Measurements from ENCODE around the gene CAMLG.
"Not testable (repeated sequence)": the region's sequence is repeated elsewhere in the genome, so short reads cannot be mapped to it uniquely, and the experiment has no call there.

CAMLG gene

GRCh38 chr5:134738133-134738962, at the start of gene CAMLG:
Gene CAMLG (plus strand): TSS chr5:134738548. CDS start chr5:134738621, 73 bp downstream.
- peak; percentile 99 for DNase-seq

GRCh38 chr5:134690144-134690543, 48.2 kb upstream of the CAMLG start:
- DNase-seq: not testable (repeated sequence)

GRCh38 chr5:134692722-134693121, 45.6 kb upstream of the CAMLG start:
- DNase-seq: no peak

- no peak for DNase-seq
Measured at GRCh38 chr5:134708301-134708700, 30.0 kb upstream of the CAMLG start.

DNA sequence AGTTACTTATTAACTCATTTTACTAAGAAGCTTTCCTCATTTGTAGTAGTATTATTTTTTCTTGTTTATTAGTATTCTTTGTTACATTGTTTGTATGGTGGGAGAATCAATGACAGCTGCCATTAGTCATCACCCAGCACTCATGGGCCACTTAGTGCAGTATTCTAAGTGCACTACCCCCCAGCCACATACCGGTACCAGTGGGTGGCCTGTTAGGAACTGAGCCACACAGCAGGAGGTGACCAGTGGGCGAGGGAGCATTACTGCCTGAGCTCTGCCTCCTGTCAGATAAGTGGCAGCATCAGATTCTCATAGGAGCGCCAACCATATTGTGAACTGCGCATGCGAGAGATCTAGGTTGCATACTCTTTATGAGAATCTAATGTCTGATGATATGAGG, 24.2 kb upstream of the CAMLG start:
- no peak for DNase-seq

GRCh38 chr5:134714541-134714940, 23.8 kb upstream of the CAMLG start:
- no peak for DNase-seq

DNA sequence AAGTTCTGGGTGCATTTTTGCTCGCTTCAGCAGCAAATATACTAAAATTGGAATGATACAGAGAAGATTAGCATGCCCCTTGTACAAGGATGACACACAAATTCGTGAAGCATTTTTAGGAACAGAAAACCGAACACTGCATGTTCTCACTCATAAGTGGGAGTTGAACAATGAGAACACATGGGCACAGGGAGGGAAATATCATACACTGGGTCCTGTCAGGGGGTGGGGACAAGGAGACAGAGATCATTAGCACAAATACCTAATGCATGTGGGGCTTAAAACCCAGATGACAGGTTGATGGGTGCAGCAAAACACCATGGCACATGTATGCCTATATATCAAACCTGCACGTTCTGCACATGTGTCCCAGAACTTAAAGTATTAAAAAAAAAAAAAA, 22.9 kb upstream of the CAMLG start:
- DNase-seq: not testable (repeated sequence)

GRCh38 chr5:134724872-134725271, 13.5 kb upstream of the CAMLG start:
- DNase-seq: no peak

DNA sequence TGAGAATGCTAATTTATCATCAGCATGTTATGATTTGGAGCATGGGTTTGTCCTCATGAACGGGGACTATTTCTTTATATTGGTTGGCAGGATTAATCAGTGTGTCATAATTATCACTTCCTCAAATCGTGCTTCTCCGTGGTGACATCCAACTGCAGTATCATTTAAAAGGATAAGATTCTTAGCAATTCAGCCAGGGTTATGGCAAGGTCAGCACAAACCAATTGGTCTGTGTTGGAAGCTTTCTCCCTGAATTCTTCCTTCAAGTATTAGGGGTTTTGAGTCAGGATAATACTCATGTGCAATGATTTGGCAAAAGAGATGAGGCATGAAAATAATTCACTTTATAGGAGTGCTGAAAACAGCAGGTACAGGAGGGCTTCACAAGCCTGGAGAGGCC, 5.5 kb upstream of the CAMLG start:
- no peak for DNase-seq

GRCh38 chr5:134735243-134735642, 3.1 kb upstream of the CAMLG start:
- no peak for DNase-seq

GRCh38 chr5:134736173-134736812, 2.1 kb upstream of the CAMLG start:
- DNase-seq: no peak

GRCh38 chr5:134738963-134739661, 764 bp downstream of the CAMLG start:
- peak; percentile 50 for DNase-seq

GRCh38 chr5:134741052-134741451, 2.7 kb downstream of the CAMLG start:
- no peak for DNase-seq

DNA sequence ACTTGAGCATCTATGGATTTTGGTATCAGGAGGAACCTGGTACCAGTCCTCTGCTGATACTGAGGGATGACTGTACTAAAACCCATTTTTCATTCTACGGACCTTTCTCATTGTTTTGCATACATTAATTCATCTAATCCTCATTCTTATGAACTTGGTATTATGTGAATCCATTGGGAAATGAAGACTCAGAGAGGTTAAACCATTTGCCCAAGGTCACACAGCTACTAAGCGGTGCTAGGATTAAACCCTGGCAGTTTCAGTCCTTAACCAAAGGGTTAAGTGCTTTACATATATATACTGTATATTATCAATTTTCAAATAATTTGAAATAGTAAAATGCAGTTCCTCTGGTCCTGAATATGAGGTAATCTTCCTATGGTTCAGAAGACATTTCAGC, 3.8 kb downstream of the CAMLG start:
- no peak for DNase-seq

DNA sequence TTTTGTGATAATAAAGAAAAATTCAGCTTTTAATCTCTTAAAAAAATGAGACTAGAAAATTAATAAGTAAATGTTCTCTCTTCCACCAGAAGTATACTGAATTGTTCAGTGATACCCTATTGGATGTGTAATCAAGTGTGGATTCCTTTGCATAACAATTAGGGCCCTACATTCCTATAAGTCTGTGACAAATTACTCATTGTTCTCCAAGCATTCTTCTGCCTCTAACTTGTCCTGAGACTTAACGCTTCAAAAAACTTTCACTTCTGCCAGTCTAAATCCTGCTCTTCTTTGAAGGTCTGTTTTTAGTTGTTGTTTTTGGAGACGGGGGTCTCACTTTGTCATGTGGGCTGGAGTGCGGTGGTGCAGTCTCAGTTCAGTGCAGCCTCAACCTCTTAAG, 11.1 kb downstream of the CAMLG start:
- DNase-seq: no peak

- no peak for DNase-seq
Measured at GRCh38 chr5:134758176-134758503, 19.8 kb downstream of the CAMLG start.

DNA sequence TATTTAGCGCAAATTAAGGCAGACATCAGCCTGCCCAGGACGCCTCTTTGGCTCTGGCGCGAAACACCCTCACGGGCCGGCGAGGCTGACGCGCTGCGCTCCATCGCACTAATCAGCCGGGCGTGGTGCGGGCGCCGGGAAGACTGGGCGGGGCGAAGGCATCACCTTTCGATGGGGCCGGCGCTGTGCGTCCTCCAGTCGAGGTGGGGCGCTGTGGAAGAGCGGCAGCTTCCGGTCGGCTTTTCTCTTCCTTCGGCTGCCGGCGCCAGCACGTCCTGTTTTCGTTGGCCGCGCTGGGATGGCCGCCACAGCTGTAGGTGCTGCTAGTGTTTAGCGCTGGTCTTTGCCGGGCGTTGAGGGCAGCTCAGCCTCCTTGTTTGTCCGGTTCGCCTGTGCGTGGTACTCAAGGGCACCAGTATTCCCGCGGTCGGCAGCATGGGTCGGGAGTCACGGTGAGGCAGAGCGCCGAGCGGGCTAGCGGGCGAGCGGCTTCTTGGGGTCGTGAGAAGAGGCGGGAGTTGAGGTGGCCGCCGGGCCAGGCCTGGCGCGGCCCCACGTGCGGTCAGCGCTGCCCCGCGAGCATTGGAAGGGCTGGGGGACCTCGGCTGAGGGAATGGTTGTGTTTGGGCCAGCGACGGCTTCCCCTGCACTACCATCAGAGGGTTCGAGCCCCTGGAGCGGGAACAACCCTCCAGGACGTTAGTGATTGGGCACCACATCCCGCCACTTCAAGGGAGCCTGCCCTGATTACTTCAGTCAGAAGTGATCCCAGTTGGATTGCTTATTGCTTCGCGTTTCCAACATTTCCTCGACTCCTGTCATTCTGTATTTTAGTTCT, 20.4 kb downstream of the CAMLG start, which contains the start of gene DDX46:
DDX46 (plus strand) TSS at position 276 of the 838 bp plus-strand sequence; CDS start at position 436, 160 bp downstream.
- DNase-seq: peak; percentile 97

DNA sequence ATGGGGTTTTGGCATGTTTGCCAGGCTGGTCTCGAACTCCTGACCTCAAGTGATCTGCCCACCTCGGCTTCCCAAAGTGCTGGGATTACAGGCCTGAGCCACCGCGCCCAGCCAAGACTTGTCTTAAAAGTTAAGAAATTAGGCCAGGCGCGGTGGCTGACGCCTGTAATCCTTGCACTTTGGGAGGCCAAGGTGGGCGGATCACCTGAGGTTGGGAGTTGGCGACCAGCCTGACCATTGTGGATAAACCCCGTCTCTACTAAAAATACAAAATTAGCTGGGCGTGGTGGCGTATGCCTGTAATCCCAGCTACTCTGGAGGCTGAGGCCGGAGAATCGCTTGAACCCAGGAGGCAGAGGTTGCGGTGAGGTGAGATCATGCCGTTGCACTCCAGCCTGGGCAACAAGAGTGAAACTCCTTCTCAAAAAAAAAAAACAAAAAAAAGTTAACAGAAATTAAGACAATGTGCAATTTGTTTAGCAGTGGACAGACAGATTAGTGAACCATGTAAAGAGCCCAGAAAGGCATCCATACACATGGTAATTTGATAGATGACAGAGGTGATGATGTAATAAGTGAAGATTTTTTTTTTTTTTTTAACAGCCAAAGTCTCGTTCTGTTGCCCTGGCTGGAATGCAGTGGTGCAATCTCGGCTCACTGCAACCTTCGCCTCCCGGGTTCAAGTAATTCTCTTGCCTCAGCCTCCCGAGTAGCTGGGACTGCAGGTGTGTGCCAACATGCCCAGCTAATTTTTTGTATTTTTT, 29.4 kb downstream of the CAMLG start:
- DNase-seq: not testable (repeated sequence)

DNA sequence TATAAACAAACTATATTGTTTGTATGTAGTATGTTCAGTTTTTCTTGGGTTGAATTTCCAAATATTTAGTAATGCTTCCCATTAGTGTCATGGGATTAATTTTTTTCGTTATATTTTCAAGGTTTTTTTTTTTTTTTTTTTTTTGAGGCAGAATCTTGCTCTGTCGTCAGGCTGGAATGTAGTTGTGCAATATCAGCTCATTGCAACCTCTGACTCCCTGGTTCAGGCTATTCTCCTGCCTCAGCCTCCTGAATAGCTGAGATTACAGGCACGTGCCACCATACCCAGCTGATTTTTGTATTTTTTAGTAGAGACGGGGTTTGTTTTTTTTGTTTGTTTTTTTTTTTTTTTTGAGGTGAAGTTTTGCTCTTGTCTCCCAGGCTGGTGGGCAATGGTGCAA, 30.9 kb downstream of the CAMLG start:
- no peak for DNase-seq

DNA sequence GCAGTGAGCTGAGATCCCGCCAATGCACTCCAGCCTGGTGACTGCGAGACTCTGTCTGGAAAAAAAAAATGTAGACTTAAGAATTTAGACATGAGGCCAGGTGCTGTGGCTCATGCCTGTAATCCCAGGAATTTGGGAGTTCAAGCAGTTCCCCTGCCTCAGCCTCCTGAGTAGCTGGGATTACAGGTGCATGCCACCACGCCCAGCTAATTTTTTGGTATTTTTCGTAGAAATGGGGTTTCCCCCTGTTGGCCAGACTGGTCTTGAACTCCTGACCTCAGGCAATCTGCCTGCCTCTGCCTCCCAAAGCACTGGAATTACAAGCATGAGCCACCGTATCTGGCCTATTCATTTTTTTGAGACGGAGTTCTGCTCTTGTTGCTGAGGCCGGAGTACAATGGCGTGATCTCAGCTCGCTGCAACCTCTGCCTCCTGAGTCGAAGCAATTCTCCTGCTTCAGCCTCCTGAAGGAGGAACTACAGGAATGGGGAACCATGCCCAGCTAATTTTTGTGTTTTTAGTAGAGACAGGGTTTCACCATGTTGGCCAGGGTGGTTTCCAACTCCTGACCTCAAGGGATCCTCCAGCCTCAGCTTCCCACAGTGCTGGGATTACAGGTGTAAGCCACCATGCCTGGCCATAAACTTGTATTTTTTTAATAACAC, 34.2 kb downstream of the CAMLG start:
- no peak for DNase-seq

DNA sequence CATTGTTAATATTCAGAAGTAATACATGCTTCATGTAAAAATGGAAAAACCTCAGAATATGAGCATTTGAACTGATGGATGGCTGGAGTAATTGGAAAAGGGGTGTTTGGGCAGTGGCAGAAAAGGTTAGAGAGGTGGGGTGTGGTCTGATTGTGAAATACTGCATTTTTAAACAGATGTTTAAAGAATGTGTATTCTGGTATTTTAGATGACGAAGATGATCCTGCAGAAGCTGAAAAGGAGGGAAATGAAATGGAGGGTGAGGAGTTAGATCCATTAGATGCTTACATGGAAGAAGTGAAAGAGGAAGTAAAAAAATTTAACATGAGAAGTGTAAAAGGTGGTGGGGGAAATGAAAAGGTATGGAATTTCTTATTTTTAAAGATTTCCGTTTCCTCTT, 39.0 kb downstream of the CAMLG start:
- DNase-seq: no peak
